ENCODE data around the gene WSCD2. TPM values are rescaled to one million over a fixed set of nuclear protein-coding genes. Genes with fewer than 3 reads are reported as not detected.

WSCD2 gene
- total and polyA plus RNA-seq, 12 donors = 0.01 to 2.8 (median 0.44) TPM; not detected in 3

DNA sequence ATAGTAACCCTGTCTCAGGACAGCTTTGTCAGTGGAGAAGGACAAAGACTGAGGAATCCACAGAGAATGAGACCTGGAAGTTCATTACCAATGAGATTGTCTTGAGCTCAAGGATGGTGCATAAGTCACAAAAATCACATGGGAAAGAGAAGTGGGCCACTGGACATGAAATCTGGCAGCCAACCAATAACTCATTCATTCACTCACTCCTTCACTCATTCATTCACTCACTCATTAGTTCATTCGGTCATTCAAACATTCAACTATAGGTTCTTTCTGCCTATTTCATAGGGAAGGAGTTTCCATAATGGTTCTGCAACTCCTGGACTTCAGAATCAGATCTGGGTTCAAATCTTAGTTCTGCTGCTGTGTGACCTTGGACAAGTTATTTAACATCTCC is 18.2 kb upstream of the WSCD2 start:
- no peak for DNase-seq
- Histone ChIP-seq H3K4me3 (no peak overlapping the region), H3K36me3 (no peaks in the 10 kb centered on the region), H3K27me3 (peaks cover 0 to 24% (median 0%) of the 10 kb centered on the region in 7 donors), H3K27ac (no peak overlapping the region), H3K9me3 (no peaks in the 10 kb centered on the region), H3K4me1 (peaks cover 0 to 11% (median 3%) of the 10 kb centered on the region in 9 donors)
- intact Hi-C loops (cut with DNase I) = loop anchor here in 1 of 10 donors (5.0 kb wide), 1 partner anchor 81 kb away; no protein-coding TSS in a partner anchor
- ATAC-seq = no peak
- TF ChIP-seq, protein P1, sequence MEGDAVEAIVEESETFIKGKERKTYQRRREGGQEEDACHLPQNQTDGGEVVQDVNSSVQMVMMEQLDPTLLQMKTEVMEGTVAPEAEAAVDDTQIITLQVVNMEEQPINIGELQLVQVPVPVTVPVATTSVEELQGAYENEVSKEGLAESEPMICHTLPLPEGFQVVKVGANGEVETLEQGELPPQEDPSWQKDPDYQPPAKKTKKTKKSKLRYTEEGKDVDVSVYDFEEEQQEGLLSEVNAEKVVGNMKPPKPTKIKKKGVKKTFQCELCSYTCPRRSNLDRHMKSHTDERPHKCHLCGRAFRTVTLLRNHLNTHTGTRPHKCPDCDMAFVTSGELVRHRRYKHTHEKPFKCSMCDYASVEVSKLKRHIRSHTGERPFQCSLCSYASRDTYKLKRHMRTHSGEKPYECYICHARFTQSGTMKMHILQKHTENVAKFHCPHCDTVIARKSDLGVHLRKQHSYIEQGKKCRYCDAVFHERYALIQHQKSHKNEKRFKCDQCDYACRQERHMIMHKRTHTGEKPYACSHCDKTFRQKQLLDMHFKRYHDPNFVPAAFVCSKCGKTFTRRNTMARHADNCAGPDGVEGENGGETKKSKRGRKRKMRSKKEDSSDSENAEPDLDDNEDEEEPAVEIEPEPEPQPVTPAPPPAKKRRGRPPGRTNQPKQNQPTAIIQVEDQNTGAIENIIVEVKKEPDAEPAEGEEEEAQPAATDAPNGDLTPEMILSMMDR (IDR thresholded peaks at IDR 0.05) = no peak
- 89 to 98% methylated on average over 1 of the region's 1 CpG for WGBS, 2 donors

DNA sequence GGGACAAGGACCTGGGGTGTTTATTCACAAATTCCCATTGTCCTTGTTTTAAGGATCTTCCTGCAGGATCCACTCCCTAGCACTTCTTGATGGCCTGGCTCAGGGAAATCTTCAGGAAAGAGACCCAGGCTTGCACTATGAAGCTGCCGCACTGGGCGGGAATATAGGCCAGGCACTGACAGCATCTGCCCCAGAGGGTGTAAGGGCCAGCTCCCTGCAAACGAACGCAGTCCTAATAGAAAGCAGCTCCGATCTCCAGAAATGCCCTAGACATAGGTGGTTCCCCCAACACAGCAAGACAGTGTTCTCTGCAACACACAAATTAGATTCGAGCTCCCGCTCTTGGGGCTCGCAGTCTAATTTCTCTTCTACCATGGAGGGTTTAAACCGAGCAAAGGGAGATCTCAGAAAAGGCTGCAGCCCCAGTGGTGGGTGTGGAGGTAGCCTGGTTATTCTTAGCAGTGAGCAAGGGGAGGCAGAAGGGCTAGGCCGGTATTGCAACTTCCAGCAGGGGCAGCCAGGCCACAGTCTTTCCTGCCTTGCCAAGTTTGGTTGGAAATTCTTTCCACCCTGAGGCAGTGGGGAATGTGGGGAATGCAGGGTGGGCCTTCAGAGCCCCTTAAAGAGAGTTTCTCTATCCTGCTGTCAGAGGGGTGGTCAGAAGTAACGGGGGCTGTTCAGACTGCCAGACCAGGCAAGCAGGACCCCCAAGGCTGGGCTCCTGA is 16.1 kb upstream of the WSCD2 start:
- intact Hi-C loops (cut with DNase I) = loop anchor here in 1 of 10 donors (5.0 kb wide), 1 partner anchor 79 kb away; no protein-coding TSS in a partner anchor
- Histone ChIP-seq H3K36me3 (no peaks in the 10 kb centered on the region), H3K27ac (peak overlapping the region in 1 of 10 donors; percentile 13), H3K9me3 (no peaks in the 10 kb centered on the region), H3K27me3 (peaks cover 0 to 20% (median 0%) of the 10 kb centered on the region in 7 donors), H3K4me1 (peaks cover 0 to 11% (median 3%) of the 10 kb centered on the region in 9 donors), H3K4me3 (no peak overlapping the region)
- TF ChIP-seq, protein P1 (IDR thresholded peaks at IDR 0.05) = peak in 1 of 9 donors; percentile 19
- DNase-seq (no peak), ATAC-seq (peak; percentile 55 to 85 (median 74))
- WGBS, 2 donors = 43 to 50% methylated on average over 11 of the region's 11 CpGs

- TF ChIP-seq, protein P1 (IDR thresholded peaks at IDR 0.05) = no peak
- 76 to 80% methylated on average over 7 of the region's 7 CpGs for WGBS, 2 donors
- ATAC-seq = no peak
- Histone ChIP-seq H3K4me1 (peaks cover 0 to 11% (median 4%) of the 10 kb centered on the region in 9 donors), H3K36me3 (no peaks in the 10 kb centered on the region), H3K4me3 (no peak overlapping the region), H3K27me3 (peaks cover 0 to 21% (median 0%) of the 10 kb centered on the region in 7 donors), H3K27ac (no peak overlapping the region), H3K9me3 (no peaks in the 10 kb centered on the region)
- DNase-seq = no peak
- intact Hi-C loops (cut with DNase I) = no loop called here
These were observed 13.7 kb upstream of the WSCD2 start for GRCh38 chr12:108115123-108116121.

GRCh38 chr12:108116254-108116653 is 12.8 kb upstream of the WSCD2 start:
- Histone ChIP-seq H3K27me3 (peaks cover 0 to 22% (median 0%) of the 10 kb centered on the region in 7 donors), H3K4me3 (no peak overlapping the region), H3K27ac (no peak overlapping the region), H3K36me3 (no peaks in the 10 kb centered on the region), H3K9me3 (no peaks in the 10 kb centered on the region), H3K4me1 (peaks cover 0 to 11% (median 4%) of the 10 kb centered on the region in 9 donors)
- WGBS, 2 donors = 69 to 79% methylated on average over 4 of the region's 4 CpGs
- intact Hi-C loops (cut with DNase I) = no loop called here
- ATAC-seq (no peak), DNase-seq (no peak)
- TF ChIP-seq, protein P1 (IDR thresholded peaks at IDR 0.05) = no peak

All from heart right ventricle (tissue), 16 donors.